NCI-H524 (cell line): Measurements from ENCODE around the gene TCF25.

ENCODE experiments used
- DNase-seq, 2 experiments: peaks; one replicate each; lab custom pipeline; 2025; lab: John Stamatoyannopoulos, UW

The TCF25 gene

DNA sequence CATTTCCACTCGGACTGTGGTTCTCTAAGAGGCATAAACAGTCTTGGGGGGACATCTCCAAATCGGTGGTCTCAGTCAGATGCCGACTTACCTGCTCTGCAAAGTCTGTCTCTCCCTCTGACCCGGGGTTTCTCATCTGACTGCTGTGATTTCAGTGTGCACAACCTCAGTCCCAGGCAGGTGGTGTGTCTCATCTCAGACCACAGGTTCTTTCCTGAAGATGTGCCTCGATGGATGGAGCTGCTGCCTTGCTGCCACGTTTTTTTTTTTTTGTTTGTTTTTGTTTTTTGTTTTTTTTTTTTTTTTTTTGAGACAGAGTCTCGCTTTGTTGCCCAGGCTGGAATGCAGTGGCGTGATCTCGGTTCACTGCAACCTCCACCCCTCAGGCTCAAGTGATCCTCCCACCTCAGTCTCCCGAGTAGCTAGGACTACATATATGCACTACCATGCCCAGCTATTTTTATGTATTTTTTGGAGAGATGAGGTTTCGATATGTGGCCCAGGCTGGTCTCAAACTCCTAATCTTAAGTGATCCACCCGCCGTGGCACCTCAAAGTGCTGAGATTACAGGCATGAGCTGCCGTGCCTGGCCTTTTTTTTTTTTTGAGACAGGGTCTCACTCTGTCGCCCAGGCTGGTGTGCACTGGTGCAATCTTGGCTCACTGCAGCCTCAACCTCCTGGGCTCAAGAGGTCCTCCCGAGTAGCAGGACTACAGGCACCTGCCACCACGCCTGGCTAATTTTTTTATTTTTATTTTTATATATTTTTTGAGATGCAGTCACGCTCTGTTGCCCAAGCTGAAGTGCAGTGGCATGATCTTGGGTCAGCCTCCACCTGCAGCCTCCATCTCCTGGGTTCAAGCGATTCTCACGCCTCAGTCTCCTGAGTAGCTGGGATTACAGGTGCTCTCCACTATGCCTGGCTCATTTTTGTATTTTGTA is 29.7 kb upstream of the TCF25 start:
- no peak for DNase-seq

DNA sequence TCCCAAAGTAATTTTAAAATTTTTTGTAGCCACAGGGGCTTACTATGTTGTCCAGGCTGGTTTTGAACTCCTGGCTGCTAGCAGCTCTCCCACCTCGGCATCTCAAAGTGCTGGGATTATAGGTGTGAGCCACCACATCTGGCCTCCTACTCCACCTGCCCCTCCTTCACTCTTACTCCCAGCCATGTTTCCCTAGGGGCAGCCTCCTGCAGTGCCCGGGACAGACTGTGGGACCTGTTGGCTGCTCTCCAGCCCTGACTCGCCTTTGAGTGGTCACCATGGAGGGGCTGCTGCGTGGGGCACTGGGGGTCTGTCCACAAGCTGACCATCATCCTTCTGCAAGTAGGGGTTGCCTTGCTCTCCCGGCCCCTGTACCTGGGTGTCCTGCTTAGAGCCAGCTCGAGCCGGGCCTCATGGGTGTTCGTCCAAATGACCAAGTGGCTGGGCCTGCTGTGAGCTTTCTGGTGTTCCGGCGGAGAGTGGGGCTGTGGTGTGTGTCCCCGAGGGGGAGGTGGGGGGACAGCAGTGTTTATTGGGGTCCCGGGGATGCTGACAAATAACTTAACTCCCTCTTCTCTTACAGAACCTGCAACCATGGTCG is 28.6 kb upstream of the TCF25 start:
- no peak for DNase-seq

DNA sequence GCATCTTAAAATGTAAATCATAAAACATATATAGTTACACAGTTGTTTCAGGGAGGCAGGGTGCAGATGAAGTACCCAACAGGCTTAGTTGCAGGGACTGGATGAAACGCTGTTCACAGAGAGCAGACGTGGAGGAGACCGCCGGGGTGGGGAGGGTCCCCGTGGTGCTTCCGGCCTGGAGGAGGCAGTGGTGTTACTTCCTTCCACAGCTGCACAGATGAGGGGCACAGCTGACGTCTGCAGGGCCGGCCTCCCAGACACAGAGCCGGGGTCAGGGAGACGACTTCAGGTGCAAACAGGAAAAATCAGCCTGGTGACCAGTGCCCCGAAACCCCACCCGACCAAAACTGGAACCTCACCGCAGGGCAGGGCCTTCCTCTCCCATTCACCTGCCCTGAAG is 28.0 kb upstream of the TCF25 start:
- DNase-seq = no peak

DNA sequence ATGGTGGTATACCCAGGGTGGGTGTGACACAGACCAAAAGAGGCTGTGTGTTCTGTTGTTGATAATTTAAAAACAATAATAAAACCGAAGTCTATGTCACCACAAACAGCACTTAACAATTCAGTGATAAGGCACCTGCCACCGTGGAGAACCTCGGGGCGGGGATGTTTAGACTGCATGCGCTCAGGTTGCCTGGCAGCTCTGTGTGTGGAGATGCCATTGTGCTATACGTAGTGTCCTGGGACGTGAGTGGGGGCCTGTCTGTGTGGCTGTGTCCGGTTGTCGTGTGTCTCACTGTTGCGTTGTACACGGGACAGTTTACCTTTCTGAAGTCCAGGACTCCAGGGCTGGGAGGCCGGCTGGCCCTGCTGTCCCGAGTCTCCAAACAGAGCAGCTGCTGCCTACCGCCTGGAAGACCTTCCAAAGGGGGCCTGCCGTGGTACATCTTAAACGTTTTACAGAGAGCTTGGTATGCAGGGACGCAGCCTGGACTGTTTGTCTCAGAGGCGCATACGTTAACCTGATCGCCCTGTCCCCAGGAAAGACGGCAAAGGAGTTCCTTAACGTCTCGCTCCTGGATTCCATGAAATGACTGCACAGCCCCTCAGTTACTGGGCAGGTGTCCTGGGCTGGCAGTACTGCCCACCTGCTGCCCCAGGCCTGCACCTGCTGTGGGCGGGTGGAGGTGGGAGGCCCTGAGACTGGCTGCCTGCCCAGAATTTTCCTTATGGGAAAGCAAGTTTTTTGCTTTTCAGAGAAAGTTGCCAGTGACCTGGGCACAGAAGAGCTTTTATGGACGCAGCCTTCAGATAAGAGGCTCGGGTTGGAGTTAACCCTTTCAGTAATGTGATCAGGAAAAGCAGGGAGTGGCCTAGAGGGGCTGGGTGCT is 26.1 kb upstream of the TCF25 start:
- no peak for DNase-seq

DNA sequence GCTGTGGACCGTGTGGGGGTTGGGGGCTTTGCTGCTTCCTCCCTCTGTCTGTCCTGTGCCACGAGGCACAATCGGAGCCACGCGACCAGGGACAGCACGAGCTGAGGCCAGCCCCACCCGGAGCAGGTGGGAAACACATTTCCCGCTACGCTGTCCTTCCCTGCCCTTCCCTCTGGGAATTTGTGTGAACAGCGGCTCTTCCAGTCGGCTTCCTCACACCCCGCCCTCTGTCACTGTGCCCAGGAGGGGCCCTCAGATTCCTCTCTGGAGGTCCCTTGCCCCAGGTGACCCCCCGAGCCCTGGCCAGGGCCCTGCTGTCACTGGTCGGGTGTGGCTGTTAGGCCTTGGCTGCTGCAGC is 25.5 kb upstream of the TCF25 start:
- DNase-seq = no peak

DNA sequence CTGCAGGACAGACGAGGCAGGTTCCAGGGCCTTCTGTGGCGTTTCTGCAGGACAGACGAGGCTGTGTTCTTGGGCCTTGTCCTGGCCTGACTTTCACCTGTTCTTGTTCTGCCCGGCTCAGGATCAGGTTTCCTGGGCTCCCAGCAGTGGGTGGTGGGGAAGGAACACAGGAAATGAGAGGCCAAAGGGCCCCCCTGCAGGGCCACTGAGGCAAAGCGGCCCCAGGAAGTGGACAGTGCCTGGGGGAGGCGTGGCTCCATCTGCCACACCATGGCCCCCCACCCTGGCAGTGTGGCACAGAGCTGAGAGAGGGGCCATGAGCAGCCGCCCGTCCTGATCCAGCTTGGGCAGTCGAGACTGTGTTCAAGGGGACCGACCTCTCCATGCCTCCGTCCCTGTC is 24.4 kb upstream of the TCF25 start:
- DNase-seq = no peak

DNA sequence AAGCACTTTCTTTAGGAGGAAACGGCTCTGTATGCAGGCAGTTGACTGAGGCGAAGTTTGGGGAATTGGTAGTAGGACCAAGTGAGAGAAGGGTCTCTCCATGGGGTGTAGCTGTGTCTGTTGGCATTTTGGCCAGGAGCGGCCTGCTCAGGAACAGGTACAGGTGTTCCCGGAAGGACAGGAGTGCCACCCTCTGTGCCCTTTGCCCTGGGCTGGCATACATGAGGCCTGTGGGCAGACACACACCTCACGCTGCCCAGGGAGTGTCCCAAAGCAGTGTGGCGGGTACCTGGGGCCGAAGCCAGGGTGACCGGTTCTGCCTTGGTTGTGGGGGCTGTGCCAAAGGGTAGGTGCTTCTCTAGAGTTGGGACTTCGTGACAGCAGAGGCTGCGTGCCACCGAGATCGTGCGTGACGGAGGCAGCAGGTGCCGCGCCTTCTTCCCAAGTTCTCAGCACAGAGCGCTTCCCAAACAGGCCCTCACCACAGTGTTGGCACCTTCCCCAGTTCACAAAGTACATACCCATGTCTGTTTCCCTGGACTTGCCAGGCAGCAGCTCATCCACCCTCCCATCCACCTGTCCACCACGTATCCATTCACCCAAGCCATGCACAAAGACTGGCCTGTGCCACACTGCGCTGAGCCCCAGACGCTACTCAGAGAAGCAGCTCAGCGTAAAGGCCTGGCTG is 19.9 kb upstream of the TCF25 start:
- no peak for DNase-seq

DNA sequence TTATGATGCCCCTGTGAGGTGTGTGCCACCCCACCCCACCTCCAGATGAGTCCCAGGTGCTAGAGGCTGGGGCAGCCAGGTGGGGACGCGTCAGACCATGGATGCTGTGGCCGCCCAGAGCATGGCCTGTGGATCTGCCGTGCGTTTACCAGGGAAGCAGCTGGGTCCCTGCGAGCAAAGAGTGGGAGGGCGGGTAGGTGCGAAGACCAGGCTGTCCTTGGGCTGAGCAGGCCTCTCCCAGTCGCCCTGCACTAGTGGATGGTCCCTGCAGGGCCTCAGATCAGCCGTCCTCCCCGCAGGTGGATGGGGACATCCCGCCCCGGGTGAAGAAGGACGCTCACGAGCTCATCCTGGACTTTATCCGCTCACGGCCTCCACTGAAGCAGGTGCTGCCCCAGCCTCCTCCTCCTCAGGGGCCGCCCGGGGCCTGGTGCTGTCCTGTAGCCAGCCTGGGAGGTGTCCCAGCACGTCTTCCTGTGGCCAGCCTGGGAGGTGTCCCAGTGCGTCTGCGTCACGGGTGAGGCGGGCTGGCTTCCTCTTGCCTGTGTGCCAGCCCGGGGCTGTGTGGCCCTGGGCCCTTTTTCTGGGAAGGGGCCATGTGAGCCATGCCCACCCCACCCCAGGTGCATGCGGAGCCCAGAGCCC is 18.0 kb upstream of the TCF25 start:
- DNase-seq = no peak

- no peak for DNase-seq
Measured at GRCh38 chr16:89855986-89856385, 17.4 kb upstream of the TCF25 start.

DNA sequence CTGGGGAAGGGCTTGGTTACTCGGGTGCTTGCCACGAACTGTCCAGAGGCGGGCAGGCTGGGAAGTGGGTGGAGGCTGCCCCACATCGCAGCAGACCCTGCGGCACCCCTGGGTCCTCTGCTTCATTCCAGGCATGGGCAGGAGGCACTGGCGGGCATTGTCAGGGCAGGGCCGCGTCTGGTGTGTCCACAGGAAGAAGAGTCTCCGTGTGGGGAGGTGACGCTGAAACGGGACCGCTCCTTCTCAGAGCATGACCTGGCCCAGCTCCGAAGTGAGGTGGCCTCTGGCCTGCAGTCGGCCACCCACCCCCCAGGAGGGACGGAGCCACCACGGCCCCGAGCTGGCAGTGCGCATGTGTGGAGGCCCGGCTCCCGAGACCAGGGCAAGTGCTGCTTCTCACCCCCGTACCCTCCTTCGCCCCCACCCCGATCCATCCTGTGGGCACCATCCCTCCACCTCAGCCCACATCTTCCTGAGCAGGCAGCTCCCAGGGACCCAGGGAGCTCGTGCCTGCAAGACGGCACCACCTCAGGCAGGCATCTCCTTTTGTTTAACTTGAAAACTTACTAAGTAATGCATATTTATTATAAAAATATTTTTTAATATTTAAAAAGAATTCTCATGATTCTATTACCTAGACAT is 14.3 kb upstream of the TCF25 start:
- no peak for DNase-seq

DNA sequence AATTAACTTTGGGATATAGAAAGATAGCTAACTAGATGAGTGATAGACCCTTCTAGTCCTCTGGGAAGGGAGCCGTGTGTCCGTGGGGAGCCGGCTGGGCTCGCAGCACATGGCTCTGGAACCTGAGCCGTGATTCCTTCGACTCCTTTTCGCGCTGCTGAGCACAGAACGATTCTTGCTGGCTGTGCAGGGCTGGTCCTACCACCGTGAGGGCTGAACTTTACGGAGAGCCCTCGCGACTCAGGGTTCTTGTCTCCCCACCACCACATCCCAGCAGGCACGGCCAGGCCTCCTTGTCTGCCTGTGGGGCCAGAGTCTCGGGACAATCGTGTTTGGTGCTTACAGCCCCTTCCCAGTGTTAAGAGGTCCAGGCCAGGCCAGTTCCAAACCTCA is 13.8 kb upstream of the TCF25 start:
- no peak for DNase-seq

DNA sequence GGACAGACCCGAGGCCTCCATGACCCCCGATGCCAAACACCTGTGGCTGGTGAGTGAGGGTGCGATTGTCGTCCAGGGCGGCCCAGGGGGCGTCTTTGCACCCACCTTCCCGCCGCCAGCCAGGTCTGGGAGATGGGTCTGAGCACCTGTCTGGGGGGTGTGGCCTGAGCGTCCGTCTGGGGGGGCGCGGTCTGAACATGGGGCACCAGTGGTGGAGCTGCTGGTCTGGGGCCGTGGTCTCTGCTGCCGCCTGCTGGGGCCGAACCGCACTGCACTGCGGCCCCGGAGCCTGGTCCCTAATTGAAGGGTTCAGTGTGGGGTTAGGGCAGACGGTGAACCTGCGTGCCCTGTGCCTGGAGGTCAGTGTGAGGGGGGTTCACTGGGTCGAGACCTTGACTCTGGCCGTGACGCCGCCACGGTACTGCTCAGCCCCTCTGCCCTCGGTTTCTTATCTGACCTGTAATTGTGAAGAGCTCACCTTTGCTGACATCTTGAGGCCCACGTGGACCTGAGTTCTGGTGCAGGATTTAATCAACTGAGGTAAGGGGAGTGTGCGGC is 12.6 kb upstream of the TCF25 start:
- peak; percentile 11 to 58 for DNase-seq

DNA sequence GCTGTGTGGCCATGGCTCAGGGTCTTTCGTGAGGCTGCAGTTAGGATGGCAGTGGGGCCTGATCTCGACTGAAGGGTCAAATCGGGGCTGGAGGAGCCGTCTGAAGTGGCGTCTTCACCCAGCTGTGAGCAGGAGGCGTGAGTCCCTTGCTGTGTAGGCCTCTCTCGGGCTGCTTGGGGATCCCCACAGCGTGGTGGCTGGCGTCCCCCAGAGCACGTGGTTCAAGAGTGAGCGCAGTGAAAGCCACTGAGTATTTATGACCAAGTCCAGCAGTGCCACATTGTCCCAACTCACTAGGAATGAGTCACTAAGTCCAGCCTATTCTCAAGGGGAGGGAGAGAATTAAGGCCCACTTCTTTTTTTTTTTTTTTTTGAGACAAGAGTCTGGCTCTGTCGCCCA is 11.7 kb upstream of the TCF25 start:
- no peak for DNase-seq

- no peak for DNase-seq
Measured at GRCh38 chr16:89862732-89863131, 10.7 kb upstream of the TCF25 start.

DNA sequence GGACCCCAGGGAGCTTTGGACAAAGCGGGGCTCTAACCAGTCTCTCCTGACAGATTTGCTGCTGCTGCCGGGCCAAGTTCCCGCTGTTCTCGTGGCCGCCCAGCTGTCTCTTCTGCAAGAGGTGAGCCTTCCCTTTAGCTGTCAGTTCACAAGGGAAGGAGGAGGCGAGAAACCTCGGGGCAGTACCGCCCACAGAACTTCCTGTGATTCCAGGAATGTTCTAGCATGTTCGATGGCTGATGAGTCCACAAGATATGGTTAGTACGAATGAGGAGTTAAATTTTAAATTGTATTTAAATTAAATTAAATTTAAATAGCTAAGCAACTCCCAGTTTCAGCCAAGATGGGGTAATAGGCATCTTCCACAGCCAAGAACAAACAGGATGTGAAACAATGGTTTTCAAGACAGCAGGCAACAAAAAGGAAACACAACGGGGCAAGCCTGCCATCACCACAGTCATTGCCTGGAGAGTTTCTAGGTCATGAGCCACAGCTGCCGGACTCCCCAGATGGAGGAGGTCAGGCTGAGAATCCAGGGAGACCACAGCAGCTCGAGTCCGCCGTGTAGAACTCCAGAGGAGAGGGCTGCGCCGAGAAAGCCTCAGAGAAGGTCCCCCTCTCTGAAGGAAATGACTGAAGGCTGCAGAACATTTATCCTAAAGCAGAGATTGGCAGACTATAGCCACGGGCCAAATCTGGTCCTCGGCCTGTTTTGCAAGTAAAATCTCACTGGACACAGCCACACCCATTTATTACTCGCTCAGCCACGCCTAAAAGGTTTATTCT is 9.5 kb upstream of the TCF25 start:
- DNase-seq = no peak

GRCh38 chr16:89864527-89864820 is 8.9 kb upstream of the TCF25 start:
- no peak for DNase-seq

- no peak for DNase-seq
Measured at GRCh38 chr16:89867918-89868317, 5.5 kb upstream of the TCF25 start.

GRCh38 chr16:89869911-89870310 is 3.5 kb upstream of the TCF25 start:
- DNase-seq = no peak

- DNase-seq = no peak
Measured at GRCh38 chr16:89870440-89870839, 3.0 kb upstream of the TCF25 start.

GRCh38 chr16:89871895-89872294 is 1.5 kb upstream of the TCF25 start:
- no peak for DNase-seq
